Dendritic cell treated with granulocyte-macrophage colony-stimulating factor and Interleukin-4, amounts not matched to agents 40 ng/mL and 50 ng/mL, for 4 days (primary cell): ENCODE measurements around the gene DNAL1.

Source experiments
- H3K27ac Mint-ChIP-seq: one replicate; pipeline ENCODE4 v1.8.0; 2022; ENCODE audit warnings: mild to moderate bottlenecking, mixed read lengths
- H3K27me3 Mint-ChIP-seq: one replicate; pipeline ENCODE4 v1.8.0; 2022; ENCODE audit warnings: mild to moderate bottlenecking, mixed read lengths
- H3K36me3 Mint-ChIP-seq: one replicate; pipeline ENCODE4 v1.8.0; 2022; ENCODE audit warnings: low read depth, mixed read lengths
- H3K4me1 Mint-ChIP-seq: one replicate; pipeline ENCODE4 v1.8.0; 2022; ENCODE audit warnings: low read depth, mixed read lengths
- H3K4me3 Mint-ChIP-seq: one replicate; pipeline ENCODE4 v1.8.0; 2022; ENCODE audit warnings: mild to moderate bottlenecking, moderate library complexity, mixed read lengths
- H3K9me3 Mint-ChIP-seq: one replicate; pipeline ENCODE4 v1.8.0; 2022; ENCODE audit warnings: mixed read lengths
- intact Hi-C: fragments of 100-400 bp; cut with micrococcal nuclease; formaldehyde crosslinking; loops from one replicate; pipeline ENCODE4 v1.15.0; 2022

Gene DNAL1

DNA sequence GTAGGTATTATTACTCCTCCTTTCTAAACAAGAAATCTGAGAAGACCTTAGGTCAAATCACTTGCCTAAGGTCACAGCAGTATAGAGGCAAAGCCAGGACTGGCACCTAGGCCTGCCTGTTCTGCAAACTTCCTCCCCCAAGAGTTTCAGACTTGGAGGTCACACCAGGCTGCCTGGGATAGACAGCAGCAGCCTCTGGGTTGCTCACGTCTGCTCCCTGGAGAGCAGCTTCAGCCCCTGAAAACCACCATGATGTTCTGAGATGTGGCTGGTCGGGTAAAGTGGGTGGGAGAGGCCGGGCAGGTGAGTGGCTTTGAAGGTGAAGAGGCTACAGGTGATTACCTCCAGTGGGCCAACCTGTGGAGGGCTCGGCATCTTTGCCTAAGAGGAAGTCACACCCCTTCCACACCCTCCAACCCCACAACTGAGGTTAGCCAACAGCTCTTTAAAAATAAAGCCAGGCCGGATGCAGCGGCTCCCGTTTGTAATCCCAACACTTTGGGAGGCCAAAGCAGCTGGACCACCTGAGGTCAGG lies 106.4 kb downstream of the DNAL1 start:
- Mint-ChIP-seq H3K9me3 (no peaks in the 10 kb centered on the region), H3K27me3 (no peaks in the 10 kb centered on the region), H3K4me1 (peaks cover 97% of the 10 kb centered on the region), H3K36me3 (peaks cover 15% of the 10 kb centered on the region), H3K4me3 (no peak overlapping the region), H3K27ac (peak overlapping the region; percentile 88)
- intact Hi-C loops = no loop called here

DNA sequence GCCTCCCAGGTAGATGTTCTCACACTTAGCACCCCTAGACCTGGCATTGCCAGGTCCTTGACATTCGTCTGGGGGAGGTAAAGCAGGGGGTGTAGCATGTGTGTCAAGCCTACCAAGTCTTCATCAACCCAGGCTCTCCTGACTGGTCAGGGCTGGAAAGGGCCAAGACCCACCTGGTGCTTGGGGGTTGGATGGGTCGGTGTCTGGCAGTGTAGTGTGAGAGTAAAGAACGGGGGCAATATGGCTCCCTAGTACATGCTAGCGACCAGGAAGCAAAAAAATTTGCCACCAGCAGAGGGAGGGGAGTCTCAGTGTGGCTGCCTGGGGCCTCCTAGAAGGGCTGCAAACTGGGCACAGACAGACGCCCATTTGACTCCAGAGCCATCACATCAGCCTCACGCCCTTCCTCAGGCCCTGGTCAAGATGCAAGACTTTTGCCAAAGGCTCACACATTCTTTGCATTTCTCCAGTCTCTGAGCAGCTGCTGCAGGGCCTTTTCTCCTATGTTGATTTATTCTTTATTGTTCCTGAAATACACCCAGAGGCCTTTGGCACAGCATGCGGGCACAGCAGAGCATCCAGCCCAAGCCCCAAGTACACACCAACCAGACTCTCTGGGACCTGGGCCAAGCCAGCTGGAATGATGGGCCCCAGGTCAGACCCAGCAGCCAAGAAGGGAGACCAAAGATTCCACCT lies 107.7 kb downstream of the DNAL1 start:
- Mint-ChIP-seq H3K27me3 (no peaks in the 10 kb centered on the region), H3K9me3 (no peaks in the 10 kb centered on the region), H3K4me1 (peaks cover 97% of the 10 kb centered on the region), H3K27ac (peak overlapping the region; percentile 88), H3K36me3 (peaks cover 7% of the 10 kb centered on the region), H3K4me3 (no peak overlapping the region)
- intact Hi-C loops = no loop called here
